ENCODE measurements around the gene FEN1. TPM values are rescaled to one million over a fixed set of nuclear protein-coding genes. Genes with fewer than 3 reads are reported as not detected.
A peak's percentile ranks its signal among the peaks of the same experiment; 100 is the strongest.

FEN1 gene
- total and polyA plus RNA-seq, 2 of the 13 experiments (the other 11 are each of a cell fraction or from before 2014, with no cell fraction given) = 12.4 to 102 TPM

DNA sequence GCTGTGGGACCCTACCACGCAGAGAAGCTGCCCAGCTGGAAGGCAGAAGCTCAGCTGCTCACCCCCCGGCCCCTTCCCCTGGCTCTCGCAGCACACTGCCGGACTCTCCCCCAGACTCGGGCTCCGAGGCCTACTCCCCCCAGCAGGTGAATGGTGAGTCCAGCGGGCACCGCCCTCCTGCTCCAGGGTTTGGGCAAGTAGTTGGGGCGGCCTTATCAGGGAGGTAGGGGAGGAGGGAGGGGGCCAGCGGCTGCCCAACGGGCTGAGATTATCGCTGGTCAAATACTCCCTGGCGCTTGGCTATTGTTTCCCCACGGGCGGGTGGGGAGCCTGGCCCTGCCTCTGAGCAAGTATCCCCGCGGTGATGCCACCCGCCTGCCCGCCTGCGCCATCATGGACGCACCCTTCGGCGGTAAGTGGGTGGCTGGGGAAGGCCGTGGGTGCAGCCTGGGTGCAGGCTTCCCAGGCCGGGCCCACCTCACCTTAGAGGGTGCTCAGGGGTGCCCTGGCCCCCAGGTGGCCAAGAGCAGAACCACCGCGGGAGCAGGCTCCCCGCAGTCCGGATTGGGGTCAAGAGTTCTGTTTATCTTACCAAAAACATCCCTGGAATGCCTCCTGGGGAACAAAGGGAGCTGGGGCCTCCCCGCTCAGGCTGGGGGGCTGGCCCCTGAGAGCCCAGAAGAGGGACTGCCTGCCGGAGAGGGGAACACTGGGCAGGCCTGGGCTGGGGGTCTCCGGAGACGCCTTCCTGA lies 23.4 kb upstream of the FEN1 start (continued):
- TF ChIP-seq, protein P1, sequence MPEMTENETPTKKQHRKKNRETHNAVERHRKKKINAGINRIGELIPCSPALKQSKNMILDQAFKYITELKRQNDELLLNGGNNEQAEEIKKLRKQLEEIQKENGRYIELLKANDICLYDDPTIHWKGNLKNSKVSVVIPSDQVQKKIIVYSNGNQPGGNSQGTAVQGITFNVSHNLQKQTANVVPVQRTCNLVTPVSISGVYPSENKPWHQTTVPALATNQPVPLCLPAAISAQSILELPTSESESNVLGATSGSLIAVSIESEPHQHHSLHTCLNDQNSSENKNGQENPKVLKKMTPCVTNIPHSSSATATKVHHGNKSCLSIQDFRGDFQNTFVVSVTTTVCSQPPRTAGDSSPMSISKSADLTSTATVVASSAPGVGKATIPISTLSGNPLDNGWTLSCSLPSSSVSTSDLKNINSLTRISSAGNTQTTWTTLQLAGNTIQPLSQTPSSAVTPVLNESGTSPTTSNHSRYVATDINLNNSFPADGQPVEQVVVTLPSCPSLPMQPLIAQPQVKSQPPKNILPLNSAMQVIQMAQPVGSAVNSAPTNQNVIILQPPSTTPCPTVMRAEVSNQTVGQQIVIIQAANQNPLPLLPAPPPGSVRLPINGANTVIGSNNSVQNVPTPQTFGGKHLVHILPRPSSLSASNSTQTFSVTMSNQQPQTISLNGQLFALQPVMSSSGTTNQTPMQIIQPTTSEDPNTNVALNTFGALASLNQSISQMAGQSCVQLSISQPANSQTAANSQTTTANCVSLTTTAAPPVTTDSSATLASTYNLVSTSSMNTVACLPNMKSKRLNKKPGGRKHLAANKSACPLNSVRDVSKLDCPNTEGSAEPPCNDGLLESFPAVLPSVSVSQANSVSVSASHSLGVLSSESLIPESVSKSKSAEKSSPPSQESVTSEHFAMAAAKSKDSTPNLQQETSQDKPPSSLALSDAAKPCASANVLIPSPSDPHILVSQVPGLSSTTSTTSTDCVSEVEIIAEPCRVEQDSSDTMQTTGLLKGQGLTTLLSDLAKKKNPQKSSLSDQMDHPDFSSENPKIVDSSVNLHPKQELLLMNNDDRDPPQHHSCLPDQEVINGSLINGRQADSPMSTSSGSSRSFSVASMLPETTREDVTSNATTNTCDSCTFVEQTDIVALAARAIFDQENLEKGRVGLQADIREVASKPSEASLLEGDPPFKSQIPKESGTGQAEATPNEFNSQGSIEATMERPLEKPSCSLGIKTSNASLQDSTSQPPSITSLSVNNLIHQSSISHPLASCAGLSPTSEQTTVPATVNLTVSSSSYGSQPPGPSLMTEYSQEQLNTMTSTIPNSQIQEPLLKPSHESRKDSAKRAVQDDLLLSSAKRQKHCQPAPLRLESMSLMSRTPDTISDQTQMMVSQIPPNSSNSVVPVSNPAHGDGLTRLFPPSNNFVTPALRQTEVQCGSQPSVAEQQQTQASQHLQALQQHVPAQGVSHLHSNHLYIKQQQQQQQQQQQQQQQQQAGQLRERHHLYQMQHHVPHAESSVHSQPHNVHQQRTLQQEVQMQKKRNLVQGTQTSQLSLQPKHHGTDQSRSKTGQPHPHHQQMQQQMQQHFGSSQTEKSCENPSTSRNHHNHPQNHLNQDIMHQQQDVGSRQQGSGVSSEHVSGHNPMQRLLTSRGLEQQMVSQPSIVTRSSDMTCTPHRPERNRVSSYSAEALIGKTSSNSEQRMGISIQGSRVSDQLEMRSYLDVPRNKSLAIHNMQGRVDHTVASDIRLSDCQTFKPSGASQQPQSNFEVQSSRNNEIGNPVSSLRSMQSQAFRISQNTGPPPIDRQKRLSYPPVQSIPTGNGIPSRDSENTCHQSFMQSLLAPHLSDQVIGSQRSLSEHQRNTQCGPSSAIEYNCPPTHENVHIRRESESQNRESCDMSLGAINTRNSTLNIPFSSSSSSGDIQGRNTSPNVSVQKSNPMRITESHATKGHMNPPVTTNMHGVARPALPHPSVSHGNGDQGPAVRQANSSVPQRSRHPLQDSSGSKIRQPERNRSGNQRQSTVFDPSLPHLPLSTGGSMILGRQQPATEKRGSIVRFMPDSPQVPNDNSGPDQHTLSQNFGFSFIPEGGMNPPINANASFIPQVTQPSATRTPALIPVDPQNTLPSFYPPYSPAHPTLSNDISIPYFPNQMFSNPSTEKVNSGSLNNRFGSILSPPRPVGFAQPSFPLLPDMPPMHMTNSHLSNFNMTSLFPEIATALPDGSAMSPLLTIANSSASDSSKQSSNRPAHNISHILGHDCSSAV (CRISPR knock-in tag; IDR thresholded peaks at IDR 0.05; ENCODE audit: borderline replicate concordance) = no peak
- TF ChIP-seq HOXA7 (CRISPR knock-in tag; IDR thresholded peaks at IDR 0.05) = no peak
- TF ChIP-seq MED8 (CRISPR knock-in tag; IDR thresholded peaks at IDR 0.05; ENCODE audit: insufficient replicate concordance) = peak; percentile 71
- TF ChIP-seq, protein P2, sequence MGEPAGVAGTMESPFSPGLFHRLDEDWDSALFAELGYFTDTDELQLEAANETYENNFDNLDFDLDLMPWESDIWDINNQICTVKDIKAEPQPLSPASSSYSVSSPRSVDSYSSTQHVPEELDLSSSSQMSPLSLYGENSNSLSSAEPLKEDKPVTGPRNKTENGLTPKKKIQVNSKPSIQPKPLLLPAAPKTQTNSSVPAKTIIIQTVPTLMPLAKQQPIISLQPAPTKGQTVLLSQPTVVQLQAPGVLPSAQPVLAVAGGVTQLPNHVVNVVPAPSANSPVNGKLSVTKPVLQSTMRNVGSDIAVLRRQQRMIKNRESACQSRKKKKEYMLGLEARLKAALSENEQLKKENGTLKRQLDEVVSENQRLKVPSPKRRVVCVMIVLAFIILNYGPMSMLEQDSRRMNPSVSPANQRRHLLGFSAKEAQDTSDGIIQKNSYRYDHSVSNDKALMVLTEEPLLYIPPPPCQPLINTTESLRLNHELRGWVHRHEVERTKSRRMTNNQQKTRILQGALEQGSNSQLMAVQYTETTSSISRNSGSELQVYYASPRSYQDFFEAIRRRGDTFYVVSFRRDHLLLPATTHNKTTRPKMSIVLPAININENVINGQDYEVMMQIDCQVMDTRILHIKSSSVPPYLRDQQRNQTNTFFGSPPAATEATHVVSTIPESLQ (CRISPR knock-in tag; conservative IDR thresholded peaks at IDR 0.05) = no peak
- TF ChIP-seq MTA1 (CRISPR knock-in tag; IDR thresholded peaks at IDR 0.05; ENCODE audit: borderline replicate concordance) = peak; percentile 87; the same call in 1 of the 2 replicates
- TF ChIP-seq YY1 (IDR thresholded peaks at IDR 0.05; ENCODE audit: insufficient read depth, insufficient replicate concordance, low read depth, low read length) = peak; percentile 56
- peak; percentile 59; the same call in 1 of the 2 replicates for TF ChIP-seq CREM (IDR thresholded peaks at IDR 0.05)
- no peak for TF ChIP-seq CREM (CRISPR knock-in tag; IDR thresholded peaks at IDR 0.05)
- peak; percentile 61; the same call in 1 of the 2 replicates for TF ChIP-seq GABPB1 (CRISPR knock-in tag; IDR thresholded peaks at IDR 0.05)
- TF ChIP-seq, protein P3, sequence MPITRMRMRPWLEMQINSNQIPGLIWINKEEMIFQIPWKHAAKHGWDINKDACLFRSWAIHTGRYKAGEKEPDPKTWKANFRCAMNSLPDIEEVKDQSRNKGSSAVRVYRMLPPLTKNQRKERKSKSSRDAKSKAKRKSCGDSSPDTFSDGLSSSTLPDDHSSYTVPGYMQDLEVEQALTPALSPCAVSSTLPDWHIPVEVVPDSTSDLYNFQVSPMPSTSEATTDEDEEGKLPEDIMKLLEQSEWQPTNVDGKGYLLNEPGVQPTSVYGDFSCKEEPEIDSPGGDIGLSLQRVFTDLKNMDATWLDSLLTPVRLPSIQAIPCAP (CRISPR knock-in tag; IDR thresholded peaks at IDR 0.05; ENCODE audit: low read depth) = no peak
- TF ChIP-seq ZNF644 (CRISPR knock-in tag; IDR thresholded peaks at IDR 0.05; ENCODE audit: low read depth) = peak; percentile 15; the same call in 1 of the 2 replicates
- TF ChIP-seq, protein P4, sequence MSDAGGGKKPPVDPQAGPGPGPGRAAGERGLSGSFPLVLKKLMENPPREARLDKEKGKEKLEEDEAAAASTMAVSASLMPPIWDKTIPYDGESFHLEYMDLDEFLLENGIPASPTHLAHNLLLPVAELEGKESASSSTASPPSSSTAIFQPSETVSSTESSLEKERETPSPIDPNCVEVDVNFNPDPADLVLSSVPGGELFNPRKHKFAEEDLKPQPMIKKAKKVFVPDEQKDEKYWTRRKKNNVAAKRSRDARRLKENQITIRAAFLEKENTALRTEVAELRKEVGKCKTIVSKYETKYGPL (CRISPR knock-in tag; IDR thresholded peaks at IDR 0.05) = no peak
- no peak for TF ChIP-seq HNRNPK (IDR thresholded peaks at IDR 0.05; ENCODE audit: low read depth, low read length, poor library complexity, severe bottlenecking)
- no peak for TF ChIP-seq BHLHE40 (IDR thresholded peaks at IDR 0.05; ENCODE audit: low read length)
- TF ChIP-seq, protein P5, sequence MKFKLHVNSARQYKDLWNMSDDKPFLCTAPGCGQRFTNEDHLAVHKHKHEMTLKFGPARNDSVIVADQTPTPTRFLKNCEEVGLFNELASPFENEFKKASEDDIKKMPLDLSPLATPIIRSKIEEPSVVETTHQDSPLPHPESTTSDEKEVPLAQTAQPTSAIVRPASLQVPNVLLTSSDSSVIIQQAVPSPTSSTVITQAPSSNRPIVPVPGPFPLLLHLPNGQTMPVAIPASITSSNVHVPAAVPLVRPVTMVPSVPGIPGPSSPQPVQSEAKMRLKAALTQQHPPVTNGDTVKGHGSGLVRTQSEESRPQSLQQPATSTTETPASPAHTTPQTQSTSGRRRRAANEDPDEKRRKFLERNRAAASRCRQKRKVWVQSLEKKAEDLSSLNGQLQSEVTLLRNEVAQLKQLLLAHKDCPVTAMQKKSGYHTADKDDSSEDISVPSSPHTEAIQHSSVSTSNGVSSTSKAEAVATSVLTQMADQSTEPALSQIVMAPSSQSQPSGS (CRISPR knock-in tag; IDR thresholded peaks at IDR 0.05) = no peak
- TF ChIP-seq ZNF672 (CRISPR knock-in tag; IDR thresholded peaks at IDR 0.05) = no peak
